Activated CD8-positive, alpha-beta memory T cell treated with anti-CD3 and anti-CD28 coated beads, Interleukin-2, amount 50 U/mL, for 24 hours (primary cell): ENCODE measurements around the gene SLC43A3.
"Not testable (repeated sequence)": the region's sequence is repeated elsewhere in the genome, so short reads cannot be mapped to it uniquely, and the experiment has no call there.

ENCODE experiments used
- DNase-seq: peaks from one replicate; pipeline ENCODE4 v3.0.0-alpha.2; 2020; ENCODE audit errors: extremely low read depth

SLC43A3 gene

GRCh38 chr11:57405271-57405860, 21.6 kb downstream of the SLC43A3 start:
- no peak for DNase-seq

- DNase-seq = no peak
Observed at GRCh38 chr11:57403802-57404147, 23.1 kb downstream of the SLC43A3 start.

GRCh38 chr11:57403003-57403801, 23.7 kb downstream of the SLC43A3 start:
- DNase-seq = not testable (repeated sequence)

- no peak for DNase-seq
Observed at GRCh38 chr11:57402188-57403002, 24.5 kb downstream of the SLC43A3 start.

GRCh38 chr11:57399972-57400578, 26.8 kb downstream of the SLC43A3 start:
- no peak for DNase-seq

GRCh38 chr11:57399221-57399620, 27.7 kb downstream of the SLC43A3 start:
- no peak for DNase-seq

GRCh38 chr11:57397394-57397990, 29.4 kb downstream of the SLC43A3 start:
- DNase-seq = no peak

- DNase-seq = no peak
Observed at GRCh38 chr11:57396744-57397143, 30.2 kb downstream of the SLC43A3 start.

- DNase-seq = no peak
Observed at GRCh38 chr11:57395905-57396623, 30.9 kb downstream of the SLC43A3 start.

GRCh38 chr11:57394203-57394965, 32.5 kb downstream of the SLC43A3 start:
- DNase-seq = no peak

- DNase-seq = no peak
Observed at GRCh38 chr11:57392763-57393105, 34.2 kb downstream of the SLC43A3 start.

GRCh38 chr11:57392066-57392762, 34.7 kb downstream of the SLC43A3 start:
- DNase-seq = no peak

GRCh38 chr11:57391539-57391938, 35.4 kb downstream of the SLC43A3 start:
- DNase-seq = no peak

- DNase-seq = no peak
Observed at GRCh38 chr11:57391111-57391510, 35.8 kb downstream of the SLC43A3 start.

GRCh38 chr11:57390535-57390934, 36.4 kb downstream of the SLC43A3 start, which contains the start of gene PRG2:
PRG2 (minus strand) TSS chr11:57390650; CDS start chr11:57389944, 706 bp downstream.
- DNase-seq = no peak

GRCh38 chr11:57387289-57388030, 39.5 kb downstream of the SLC43A3 start:
- no peak for DNase-seq

- DNase-seq = no peak
Observed at GRCh38 chr11:57386178-57386940, 40.6 kb downstream of the SLC43A3 start.

- DNase-seq = no peak
Observed at GRCh38 chr11:57380975-57381374, 45.9 kb downstream of the SLC43A3 start, which contains the start of gene PRG3. PRG3 (minus strand) TSS chr11:57381150; CDS start chr11:57380708, 442 bp downstream.
